Activated T-cell treated with anti-CD3 and anti-CD28 coated beads for 24 hours (primary cell): ENCODE measurements around the gene BRD4.
"Not testable (repeated sequence)": the region's sequence is repeated elsewhere in the genome, so short reads cannot be mapped to it uniquely, and the experiment has no call there.

Experiments
- DNase-seq: peaks from one replicate; pipeline ENCODE4 v3.0.0-alpha.2; 2020; ENCODE audit warnings: low read depth

The BRD4 gene

DNA sequence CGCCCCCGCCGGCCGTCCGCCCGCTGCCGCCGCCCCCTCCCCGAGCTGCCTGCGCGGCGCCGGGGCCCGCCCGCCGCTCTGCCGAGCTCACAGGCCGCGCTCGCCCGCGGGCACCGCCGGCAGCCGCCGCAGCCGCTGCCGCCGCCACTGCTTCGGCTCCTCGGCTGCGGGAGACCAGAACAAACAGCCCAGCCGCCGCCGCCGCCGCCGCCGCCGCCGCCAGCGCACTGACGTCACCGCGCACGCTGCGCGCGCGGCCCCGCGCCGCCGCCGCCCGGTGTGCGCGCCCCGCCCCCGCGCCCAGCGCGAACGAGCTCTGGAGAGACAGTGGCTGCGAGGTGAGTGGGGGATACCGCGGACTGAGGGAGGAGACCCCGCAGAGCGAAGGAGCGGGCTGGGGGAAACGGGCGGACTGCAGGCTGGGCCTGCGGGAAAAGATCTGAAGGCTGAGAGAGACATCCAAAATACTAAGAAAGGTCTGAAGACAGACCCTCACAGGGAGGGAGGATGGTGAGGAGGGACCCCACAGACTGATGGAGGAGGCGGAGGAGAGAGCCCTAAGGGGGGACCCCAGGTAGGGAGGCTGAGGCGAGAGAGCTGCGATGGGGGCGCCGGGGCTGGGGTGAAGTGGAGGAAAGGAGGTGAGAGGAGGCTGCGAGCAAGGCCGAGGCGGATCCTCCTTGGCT lies at the start of gene BRD4:
BRD4 (minus strand) TSS at position 229 of the 686 bp plus-strand sequence. CDS start 59,440 bp downstream, outside the sequence.
- peak; percentile 71 for DNase-seq

DNA sequence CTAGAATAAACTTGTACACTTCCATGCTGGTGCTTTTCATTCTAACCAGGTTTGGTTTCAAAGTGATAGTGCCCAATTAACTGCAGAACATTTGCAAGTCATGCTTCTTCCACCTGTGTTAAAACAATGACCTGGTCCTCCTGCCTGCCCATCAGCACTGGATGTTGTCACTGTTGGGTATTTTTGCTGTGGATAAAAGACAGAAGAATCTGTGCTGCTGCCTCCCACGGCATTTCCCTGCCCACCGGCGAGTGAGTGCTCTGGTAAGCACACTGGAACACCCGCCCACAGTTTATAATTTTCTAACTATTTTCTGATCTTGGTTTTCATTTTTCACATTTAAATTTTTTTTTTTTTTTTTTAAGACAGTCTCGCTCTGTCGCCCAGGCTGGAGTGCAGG lies 49.5 kb upstream of the BRD4 start:
- DNase-seq = no peak

DNA sequence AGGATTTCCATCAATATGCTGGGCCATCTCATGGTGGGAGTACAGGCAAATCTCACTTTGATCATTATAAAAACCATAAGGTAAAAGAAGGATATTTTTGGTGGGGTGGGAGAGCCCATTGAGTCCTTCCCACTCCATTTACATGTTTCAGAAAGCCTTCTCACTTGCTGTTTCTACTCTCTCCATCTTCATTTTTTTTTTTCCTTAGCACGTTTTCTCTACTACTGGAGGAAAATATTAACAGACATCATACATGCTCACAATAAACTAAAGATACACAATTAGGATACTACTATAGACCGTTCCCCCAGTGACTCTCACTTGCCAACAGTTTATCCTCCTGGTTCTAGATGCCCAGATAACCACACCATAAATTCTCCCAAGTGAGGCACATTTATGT lies 49.1 kb upstream of the BRD4 start:
- no peak for DNase-seq

DNA sequence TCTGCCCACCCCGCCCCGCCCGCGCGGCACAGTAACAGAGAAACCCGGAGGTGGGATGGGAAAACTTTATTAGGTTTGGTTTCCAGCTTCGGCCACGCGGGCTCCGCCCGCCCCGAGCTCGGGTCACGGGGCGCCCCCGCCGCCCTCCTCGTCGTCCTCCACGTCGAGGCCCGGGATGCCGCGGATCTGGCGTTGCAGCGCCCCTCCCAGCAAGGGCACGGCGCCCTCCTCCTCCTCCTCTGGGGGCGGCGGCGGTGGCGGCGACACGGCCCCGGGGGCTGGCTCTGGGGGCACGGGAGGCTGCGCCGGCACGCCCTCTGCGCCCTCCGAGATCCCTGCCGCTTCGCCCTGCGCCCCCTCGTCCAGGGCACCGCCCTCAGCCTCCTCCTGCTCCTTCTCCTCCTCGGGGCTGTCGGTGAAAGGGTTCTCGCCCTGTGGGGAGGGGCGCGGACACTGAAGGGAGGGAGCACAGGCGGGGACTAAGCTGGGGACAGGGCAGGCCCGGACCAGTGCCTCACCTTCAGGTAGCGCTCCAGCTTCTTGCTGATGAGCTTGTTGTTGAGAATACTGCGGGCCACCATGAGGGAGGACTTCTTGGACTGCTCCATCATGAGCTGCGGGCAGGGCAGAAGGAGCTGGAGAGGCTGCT lies 47.8 kb upstream of the BRD4 start:
- no peak for DNase-seq

DNA sequence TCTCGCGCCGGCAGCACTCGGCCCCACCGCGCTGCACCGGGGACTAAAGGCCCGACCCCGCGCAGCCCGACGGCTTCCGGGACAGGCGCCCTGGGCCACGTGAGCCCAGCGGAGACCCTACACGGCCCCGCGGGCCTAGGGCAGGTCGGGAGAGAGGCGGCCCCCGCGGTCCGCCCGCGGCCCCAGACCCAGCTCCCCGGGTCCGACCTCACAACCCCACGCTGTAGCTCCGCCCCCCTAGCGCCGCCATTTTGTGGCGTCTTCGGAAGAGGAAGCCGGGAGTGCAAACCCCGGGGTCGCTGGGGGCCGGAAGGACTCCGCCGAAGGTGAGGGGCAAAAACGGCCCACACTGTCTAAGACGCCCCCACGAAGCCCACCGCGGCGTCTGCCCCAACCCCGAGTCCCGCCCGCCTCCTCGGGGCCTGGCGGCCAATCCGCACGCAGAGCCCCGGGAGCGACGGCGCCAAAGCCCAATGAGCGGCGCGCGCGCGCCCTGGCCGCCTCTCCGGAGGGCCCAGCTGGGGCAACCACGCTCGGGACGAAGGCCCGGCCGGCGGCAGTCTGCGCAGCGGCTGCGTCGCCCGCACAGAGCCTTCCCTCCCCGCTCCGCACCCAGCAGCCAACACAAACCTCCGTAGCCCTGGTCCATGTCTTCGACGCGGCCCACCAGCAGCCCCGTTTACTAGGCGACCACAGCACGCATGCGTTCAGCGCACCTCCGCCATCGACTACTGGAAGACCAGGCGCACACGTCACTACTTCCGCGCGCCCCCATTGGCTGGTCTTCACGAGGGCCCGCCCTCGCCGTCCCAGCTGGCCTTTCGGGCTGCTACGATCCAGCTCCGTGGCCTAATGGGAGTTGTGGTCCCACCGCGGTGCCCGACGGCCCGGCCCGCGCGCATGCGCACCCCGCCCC lies 47.0 kb upstream of the BRD4 start, which contains the start of gene AKAP8:
AKAP8 (minus strand) TSS at position 705 of the 916 bp plus-strand sequence; CDS start at position 649, 56 bp downstream.
- peak; percentile 97 for DNase-seq

DNA sequence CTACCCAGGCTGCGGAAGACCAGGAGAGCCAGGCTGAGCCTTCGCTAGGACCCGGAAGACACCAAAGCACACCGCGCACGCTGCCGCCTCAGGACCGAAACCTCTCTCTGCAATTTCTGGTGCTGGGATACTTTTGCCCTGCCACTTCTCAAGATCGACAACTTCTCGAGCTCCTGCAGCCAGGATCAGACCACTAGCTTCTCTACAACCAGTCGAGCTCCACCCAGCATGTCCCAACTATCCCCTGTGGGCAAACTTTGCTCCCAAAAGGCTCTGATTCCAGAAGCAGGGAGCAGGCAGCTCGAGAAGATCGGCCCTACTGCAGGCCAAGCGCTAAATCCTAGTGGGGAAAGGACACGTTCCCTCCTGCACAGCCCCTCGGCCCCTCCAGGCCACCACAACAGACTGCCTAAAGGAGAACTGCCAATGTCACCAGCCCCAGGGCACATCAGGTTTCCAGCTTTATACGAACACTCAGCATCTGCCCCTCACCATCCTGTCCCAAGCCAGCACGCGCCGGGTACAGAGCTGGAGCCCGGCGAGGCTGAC lies 46.3 kb upstream of the BRD4 start:
- peak; percentile 40 for DNase-seq

DNA sequence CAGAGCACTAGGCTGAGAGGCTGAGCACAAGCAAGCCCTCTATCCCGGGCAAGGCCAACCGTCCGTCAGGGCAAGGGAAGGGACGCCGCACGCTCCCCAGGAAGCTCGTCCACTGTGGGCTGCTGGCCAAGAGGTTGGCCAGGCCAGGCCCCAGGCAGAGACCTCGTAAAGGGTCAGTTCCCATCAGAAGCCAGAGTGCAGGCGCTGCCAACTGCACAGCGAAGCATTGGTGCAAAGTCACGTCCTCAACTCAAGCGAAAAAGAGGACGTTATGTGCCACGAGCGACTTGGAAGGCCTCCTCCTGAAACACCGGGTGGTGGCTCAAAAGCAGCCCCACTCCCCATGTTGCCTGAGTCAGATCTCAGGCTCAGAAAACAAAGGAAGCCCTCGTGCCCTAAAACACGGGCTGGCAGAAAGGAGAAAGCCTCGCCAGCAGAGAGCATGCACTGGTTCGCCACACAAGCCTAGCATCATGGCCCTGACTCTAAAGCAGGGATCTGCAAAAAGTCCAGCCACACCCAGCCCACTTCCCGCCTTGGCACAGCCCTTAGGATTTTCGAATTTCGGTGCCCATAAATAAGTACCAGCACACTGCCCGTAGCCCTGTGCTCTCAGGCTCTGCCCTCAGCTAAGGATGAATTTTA lies 42.6 kb upstream of the BRD4 start:
- no peak for DNase-seq

DNA sequence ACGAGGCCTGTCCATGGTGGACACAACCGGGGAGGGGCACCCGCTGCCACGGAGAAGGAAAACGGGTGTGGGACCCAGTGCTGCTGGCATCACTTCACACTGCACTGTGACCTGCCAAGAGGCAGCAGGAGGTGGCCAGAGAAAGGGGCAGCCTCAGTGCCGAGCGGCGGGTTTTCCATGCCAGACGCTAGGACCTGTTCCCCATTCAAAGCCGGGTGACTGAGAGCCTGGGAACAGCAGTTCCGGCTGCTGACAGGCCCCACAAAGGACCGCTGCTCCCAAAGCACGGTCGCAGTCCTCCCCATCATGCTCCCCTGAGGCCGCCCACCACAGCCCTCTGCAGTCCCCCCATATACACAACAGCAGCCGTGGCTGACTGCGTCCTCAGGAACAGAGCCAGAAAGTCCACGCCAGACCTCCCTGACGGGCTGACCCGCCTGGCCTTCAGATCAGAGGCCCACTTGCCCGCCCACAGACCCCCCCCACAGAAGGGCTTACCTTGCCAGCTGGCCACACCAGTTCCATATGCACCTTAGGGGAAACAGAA lies 41.8 kb upstream of the BRD4 start:
- DNase-seq = no peak

DNA sequence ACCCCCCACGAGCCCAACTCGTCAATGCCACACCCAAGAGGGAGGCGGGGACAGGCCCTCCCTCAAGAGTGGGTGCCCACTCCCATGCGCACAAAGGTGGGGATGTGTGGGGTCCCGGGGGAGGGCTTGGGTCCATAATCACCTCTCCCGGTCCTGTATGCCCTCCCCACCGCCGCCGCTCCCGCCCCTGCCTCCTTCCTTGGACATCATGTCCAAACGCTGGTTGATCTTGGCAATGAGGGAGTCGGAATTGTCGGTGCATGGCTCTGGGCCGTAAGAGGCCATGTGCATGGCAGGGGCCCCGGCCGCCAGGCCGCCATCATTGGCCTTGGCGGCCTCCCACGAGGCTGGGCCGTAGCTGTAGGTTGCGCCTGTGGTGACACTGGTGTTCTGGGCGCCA lies 41.3 kb upstream of the BRD4 start:
- DNase-seq = no peak

DNA sequence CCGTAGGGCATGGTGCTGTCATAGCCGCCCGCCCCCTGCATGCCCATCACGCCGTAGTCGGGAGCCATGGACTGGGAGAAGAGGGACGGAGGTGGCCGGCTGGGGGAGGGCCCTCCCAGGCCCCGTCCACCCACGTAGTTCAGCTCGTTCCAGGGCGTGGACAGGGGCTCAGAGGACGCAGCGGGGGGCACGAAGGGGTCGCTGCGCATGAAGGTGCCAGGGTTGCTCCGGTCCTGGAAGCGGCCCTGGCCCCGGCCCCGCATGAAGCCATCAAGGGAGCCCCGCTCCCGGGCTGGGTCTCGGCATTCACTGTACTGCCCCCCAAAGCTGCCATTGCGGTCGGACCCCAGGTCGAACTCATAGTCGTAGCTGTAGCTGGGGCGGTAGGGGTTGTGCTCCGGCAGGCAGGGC lies 40.6 kb upstream of the BRD4 start:
- DNase-seq = no peak

DNA sequence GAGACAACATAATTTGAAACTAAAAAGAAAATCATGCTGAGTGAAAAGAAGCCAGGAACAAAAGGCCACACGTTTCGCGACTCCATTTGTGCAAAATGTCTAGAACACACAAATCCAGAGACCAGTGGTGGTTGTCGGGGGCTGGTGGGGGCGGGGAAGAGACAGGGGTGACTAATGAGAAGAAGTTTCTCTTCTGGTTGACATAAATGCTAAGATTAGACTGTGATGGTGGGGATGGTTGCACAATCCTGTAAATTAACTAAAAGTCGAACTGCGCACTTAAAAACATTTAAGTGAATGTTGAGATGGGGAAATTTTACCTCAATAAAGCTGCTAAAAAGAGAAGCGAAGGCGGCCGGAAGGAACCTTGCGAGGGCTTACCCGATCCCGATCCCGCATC lies 40.1 kb upstream of the BRD4 start:
- no peak for DNase-seq

DNA sequence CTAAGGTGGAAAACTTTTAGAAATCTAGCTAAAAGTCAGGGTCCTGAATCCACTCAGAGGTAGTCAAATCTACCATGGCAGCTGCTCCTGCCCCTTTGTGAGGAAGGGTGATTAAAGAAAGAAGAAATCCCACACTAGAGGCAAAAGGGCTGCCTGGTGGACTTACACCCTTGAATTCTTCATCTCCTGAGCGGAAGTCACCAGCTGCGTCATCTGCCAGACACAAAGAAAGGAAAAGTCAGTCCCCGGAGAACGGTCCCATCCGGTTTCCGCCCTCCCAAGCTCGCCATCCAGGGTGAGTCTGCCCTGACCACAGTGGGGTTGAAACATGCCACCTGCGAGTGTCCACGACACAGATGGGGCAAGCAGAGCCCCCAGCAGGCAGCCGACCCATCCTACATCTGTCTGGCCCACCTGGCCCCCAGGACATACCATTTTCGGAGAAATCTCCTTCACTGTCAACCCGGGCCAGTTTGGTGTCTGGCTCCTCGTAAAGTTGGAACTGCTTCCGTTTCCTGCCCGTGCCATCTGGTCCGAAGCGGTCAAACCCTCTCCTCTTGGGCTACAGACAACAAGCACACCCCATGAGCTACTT lies 39.5 kb upstream of the BRD4 start:
- DNase-seq = no peak

DNA sequence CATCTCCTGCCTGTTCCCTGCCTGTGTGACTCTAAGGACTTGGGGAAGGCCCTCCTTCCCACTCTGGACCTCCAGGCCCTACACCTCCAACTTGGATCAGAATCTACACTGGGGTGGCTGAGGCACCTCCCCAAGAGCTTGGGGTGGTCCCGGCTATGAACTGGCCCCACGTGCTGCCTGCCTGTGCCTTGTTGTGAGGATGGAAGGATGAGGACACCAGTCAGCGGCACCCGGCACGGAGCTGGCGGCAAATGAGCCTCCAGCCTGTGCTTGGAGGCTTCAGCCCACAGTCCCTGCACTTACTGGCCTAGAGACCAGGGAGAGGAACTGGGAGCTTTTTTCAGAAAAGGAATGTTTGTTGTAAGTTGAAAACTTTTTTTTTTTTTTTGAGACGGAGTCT lies 38.8 kb upstream of the BRD4 start:
- no peak for DNase-seq

DNA sequence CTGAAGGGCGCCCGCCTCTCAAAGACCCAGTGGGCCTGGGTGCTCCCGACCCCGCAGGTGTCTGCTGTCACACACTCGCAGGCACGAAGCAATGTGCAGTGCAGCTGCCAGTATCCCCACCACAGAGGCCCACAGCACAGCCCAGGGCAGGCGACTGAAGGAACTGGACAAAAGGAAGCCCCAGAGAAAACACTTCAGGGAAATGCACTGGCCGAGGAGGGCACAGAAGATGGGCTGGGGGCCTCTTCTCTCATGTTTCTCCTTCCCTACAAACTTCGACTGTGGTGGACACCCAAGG lies 37.2 kb upstream of the BRD4 start:
- DNase-seq = no peak

DNA sequence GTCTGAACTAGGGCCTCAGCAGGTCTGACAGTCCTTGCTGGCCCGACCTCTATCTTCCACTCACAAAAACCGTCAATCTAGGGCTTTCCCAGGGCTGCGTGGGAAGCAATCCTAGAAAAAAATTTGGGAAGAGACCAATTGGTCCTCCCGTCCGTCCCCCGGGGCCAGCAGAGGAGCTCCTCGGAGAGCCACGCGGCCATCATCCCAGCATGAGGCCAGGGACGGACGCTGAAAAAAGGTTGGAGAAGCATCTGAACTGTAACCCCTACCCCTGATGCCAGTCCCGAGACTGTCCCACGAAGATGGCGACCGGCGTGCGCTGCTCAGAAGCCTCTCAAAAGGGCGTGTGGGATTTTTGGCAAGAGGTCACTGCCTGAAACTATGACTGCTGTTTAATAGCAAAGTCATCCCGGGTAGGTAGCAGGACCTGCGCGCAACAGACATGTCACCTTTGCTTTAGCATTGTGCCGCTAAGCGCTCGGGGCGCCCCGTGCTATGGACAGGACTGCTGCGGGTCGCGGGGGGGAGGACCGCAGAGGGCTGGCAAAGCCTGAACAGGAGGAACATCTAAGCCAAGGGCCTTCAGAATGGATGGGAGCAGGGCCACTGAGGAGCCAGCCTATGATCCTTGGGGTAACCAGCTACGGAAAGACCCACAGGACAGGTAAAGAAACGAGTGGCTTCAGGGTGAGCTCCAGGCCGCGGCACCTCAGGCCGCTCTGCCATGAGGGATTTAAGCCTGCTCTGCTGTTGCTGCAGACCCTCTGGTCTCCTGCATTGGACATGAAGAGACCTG lies 36.7 kb upstream of the BRD4 start:
- DNase-seq = no peak

DNA sequence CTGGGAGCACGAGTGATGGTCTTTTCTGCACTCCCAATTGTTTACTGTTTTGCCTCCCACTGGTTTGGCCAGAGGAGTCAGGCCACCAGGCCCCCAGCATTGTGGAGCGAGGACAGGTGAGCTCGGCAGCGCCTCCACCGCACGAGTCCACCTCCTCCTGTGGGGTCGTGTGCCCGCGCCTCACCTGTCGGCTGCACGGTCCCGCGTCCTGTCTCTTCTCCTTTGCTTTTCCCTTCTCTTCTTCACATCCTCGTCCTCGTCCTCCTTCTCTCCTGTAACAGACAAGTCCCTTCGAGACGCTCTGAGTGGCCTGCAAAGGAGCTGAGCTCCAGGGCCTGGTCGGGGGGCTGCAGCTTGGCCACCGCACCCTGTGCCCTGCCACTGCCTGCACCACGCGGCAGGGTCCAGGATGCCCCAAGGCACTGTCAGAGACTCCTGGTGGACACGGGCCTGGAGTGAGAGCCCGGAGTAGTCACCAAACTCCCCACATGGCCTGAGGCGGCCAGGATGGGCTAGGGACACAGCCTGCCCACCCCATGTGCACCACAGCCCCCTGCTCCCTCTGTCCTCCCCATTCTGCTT lies 35.8 kb upstream of the BRD4 start:
- no peak for DNase-seq

DNA sequence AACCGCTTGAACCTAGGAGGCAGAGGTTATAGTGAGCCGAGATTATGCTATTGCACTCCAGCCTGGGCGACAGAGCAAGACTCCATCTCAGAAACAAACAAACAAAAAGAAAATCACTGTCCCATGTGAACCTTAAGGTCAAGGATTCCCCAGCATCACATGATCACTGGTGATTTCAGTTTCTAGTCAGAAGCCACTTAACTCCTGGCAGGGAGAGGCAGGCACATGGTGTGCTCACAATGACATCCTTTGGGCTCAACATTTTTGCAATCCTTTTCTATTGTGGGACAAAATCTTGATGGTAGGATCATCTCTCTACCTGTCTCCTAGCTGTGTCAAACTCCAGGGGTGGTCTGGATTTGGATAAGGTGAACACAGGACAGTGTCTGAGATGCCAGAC lies 35.1 kb upstream of the BRD4 start:
- DNase-seq = no peak

DNA sequence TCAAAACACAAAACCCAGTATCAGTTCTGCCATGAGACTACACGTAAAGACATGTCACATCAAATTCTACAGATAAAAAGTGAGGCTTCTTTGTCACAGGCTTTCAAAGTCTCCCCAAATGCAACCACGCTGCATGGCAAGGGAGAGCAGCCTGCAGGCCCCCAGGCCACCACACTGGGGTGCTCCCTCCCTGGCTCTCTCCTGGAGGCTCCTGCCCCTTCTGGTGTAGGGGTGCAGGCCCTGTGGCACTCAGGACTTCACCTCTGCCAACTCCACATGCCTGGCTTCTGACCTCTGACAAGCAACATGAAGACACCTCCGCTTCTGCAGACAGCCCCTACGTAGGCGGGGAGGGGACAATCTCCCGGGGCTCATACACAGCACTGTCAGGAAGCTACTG lies 32.9 kb upstream of the BRD4 start:
- no peak for DNase-seq

DNA sequence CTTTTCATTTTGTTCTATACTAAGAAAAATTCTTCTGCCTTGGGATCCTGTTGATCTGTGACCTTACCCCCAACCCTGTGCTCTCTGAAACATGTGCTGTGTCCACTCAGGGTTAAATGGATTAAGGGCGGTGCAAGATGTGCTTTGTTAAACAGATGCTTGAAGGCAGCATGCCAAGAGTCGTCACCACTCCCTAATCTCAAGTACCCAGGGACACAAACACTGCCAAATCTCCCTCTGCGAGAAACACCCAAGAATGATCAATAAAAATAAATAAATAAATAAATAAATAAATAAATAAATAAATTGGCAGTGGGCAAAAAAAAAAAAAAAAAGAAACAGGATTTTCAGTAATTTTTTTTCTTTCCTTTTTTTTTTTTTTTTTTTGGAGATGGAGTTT lies 31.5 kb upstream of the BRD4 start:
- not testable (repeated sequence) for DNase-seq

DNA sequence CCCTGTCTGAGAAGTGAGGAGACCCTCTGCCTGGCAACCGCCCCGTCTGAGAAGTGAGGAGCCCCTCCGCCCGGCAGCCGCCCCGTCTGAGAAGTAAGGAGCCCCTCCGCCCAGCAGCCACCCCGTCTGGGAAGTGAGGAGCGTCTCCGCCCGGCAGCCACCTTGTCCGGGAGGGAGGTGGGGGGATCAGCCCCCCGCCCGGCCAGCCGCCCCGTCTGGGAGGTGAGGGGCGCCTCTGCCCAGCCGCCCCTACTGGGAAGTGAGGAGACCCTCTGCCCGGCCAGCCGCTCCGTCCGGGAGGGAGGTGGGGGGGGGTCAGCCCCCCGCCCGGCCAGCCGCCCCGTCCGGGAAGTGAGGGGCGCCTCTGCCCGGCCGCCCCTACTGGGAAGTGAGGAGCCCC lies 30.7 kb upstream of the BRD4 start:
- DNase-seq = not testable (repeated sequence)
